OCI-LY1 (cell line): Measurements from ENCODE around the gene BTG3.

Experiments
- H2AFZ ChIP-seq: fragments of 200-600 bp; sonication (generic), shearing (Covaris generic); 2 replicates; pipeline ENCODE4 v1.6.0; 2014; ENCODE audit warnings: antibody characterized with exemption, mild to moderate bottlenecking, low read length
- H3F3A ChIP-seq: fragments of 200-600 bp; sonication (generic), shearing (Covaris generic); 2 replicates; pipeline ENCODE4 v1.6.0; 2014; ENCODE audit warnings: mild to moderate bottlenecking, antibody characterized with exemption, low read length, moderate library complexity; ENCODE audit not compliant: insufficient read depth
- H3K27ac ChIP-seq: fragments of 200-600 bp; sonication (generic); 2 replicates; pipeline ENCODE4 v1.5.1; 2014; ENCODE audit warnings: low read length, mixed run types, mild to moderate bottlenecking, low read depth; ENCODE audit not compliant: poor library complexity, severe bottlenecking
- H3K27me3 ChIP-seq: fragments of 200-600 bp; sonication (generic); 2 replicates; pipeline ENCODE4 v1.6.0; 2014; ENCODE audit warnings: antibody characterized with exemption, mild to moderate bottlenecking, low read length, moderate library complexity; ENCODE audit not compliant: insufficient read depth
- H3K36me3 ChIP-seq: fragments of 200-600 bp; sonication (generic); 2 replicates; pipeline ENCODE4 v1.6.1; 2014; ENCODE audit warnings: mild to moderate bottlenecking, antibody characterized with exemption, low read length, moderate library complexity, mixed read lengths; ENCODE audit not compliant: insufficient read depth
- H3K4me1 ChIP-seq: fragments of 200-600 bp; sonication (generic); 2 replicates; pipeline ENCODE4 v1.5.1; 2014; ENCODE audit warnings: mild to moderate bottlenecking, low read length, moderate library complexity; ENCODE audit not compliant: insufficient read depth, severe bottlenecking
- H3K4me2 ChIP-seq: fragments of 200-600 bp; sonication (generic), shearing (Covaris generic); 2 replicates; pipeline ENCODE4 v1.6.1; 2014; ENCODE audit warnings: low read length
- H3K4me3 ChIP-seq: fragments of 200-600 bp; sonication (generic); 2 replicates; pipeline ENCODE4 v1.5.1; 2014; ENCODE audit warnings: low read length, low read depth, mild to moderate bottlenecking, mixed read lengths; ENCODE audit not compliant: poor library complexity, severe bottlenecking
- H3K79me2 ChIP-seq: fragments of 200-600 bp; shearing (Covaris generic); 2 replicates; pipeline ENCODE4 v1.6.1; 2016; ENCODE audit warnings: mixed run types, low read length, mixed read lengths; ENCODE audit not compliant: insufficient read depth
- H3K9ac ChIP-seq: fragments of 200-600 bp; sonication (generic), shearing (Covaris generic); 2 replicates; pipeline ENCODE4 v1.6.1; 2014; ENCODE audit warnings: mild to moderate bottlenecking, low read length, mixed read lengths
- H3K9me2 ChIP-seq: fragments of 200-600 bp; sonication (generic), shearing (Covaris generic); 2 replicates; pipeline ENCODE4 v1.6.1; 2014; ENCODE audit warnings: low read depth, mild to moderate bottlenecking, low read length, mixed read lengths
- H3K9me3 ChIP-seq: fragments of 200-600 bp; shearing (Covaris generic); 2 replicates; pipeline ENCODE4 v1.6.1; 2014; ENCODE audit warnings: low read length, mixed read lengths
- H4K20me1 ChIP-seq: fragments of 200-600 bp; sonication (generic), shearing (Covaris generic); 2 replicates; pipeline ENCODE4 v1.6.0; 2016; ENCODE audit warnings: mild to moderate bottlenecking, low read length; ENCODE audit not compliant: insufficient read depth
- EZH2 ChIP-seq: fragments of 200-600 bp; sonication (generic), shearing (Covaris generic); IDR thresholded peaks from 2 replicates; pipeline ENCODE4 v1.8.0; 2017; ENCODE audit warnings: borderline replicate concordance, mixed run types, mild to moderate bottlenecking, antibody characterized with exemption, low read length, moderate library complexity, mixed read lengths
- TF ChIP-seq, protein P1 (sequence below): fragments of 200-600 bp; sonication (generic), shearing (Covaris generic); IDR thresholded peaks from 2 replicates; pipeline ENCODE4 v1.5.1; 2017; ENCODE audit warnings: mild to moderate bottlenecking, antibody characterized with exemption, low read length, moderate library complexity, mixed read lengths

The BTG3 gene

DNA sequence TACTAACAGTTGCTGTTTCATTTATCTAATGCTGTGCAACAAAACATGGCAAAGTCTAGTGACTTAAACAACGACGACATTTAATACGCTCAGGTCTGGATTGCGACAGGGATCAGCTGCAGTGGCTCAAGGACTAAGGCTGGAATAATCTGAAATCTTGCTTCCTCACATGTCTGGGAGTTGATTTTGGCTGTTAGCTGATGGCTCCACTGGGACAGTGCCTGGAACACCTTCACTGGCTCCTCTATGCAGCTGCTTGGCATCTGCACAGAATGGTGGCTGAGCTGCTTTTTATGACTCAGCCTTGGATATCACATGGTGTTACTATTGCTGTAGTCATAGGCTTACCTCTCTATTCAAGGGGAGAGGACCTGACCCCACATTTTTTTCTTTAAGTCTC lies 24.0 kb upstream of the BTG3 start:
- Histone ChIP-seq H3K4me3 (no peak overlapping the region), H3K9me3 (no peaks in the 10 kb centered on the region), H3K4me2 (no peak overlapping the region), H2AFZ (no peak overlapping the region), H3K27me3 (no peaks in the 10 kb centered on the region), H4K20me1 (no peaks in the 10 kb centered on the region), H3K9me2 (no peaks in the 10 kb centered on the region), H3K9ac (no peak overlapping the region), H3K4me1 (no peaks in the 10 kb centered on the region), H3K36me3 (no peaks in the 10 kb centered on the region), H3K79me2 (no peaks in the 10 kb centered on the region), H3K27ac (no peak overlapping the region), H3F3A (no peaks in the 10 kb centered on the region)
- TF ChIP-seq, protein P1, sequence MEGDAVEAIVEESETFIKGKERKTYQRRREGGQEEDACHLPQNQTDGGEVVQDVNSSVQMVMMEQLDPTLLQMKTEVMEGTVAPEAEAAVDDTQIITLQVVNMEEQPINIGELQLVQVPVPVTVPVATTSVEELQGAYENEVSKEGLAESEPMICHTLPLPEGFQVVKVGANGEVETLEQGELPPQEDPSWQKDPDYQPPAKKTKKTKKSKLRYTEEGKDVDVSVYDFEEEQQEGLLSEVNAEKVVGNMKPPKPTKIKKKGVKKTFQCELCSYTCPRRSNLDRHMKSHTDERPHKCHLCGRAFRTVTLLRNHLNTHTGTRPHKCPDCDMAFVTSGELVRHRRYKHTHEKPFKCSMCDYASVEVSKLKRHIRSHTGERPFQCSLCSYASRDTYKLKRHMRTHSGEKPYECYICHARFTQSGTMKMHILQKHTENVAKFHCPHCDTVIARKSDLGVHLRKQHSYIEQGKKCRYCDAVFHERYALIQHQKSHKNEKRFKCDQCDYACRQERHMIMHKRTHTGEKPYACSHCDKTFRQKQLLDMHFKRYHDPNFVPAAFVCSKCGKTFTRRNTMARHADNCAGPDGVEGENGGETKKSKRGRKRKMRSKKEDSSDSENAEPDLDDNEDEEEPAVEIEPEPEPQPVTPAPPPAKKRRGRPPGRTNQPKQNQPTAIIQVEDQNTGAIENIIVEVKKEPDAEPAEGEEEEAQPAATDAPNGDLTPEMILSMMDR: no peak
- no peak for TF ChIP-seq EZH2

GRCh38 chr21:17631195-17631594 lies 18.5 kb upstream of the BTG3 start:
- TF ChIP-seq EZH2: no peak
- TF ChIP-seq, protein P1: no peak
- Histone ChIP-seq H3K9me3 (no peaks in the 10 kb centered on the region), H3K79me2 (no peaks in the 10 kb centered on the region), H2AFZ (no peak overlapping the region), H3K4me3 (no peak overlapping the region), H3K27ac (no peak overlapping the region), H3K27me3 (no peaks in the 10 kb centered on the region; the same call in 1 of the 2 replicates), H3K4me1 (no peaks in the 10 kb centered on the region), H3K9me2 (no peaks in the 10 kb centered on the region), H3K36me3 (no peaks in the 10 kb centered on the region), H3F3A (no peaks in the 10 kb centered on the region), H4K20me1 (no peaks in the 10 kb centered on the region), H3K4me2 (no peak overlapping the region), H3K9ac (no peak overlapping the region)

DNA sequence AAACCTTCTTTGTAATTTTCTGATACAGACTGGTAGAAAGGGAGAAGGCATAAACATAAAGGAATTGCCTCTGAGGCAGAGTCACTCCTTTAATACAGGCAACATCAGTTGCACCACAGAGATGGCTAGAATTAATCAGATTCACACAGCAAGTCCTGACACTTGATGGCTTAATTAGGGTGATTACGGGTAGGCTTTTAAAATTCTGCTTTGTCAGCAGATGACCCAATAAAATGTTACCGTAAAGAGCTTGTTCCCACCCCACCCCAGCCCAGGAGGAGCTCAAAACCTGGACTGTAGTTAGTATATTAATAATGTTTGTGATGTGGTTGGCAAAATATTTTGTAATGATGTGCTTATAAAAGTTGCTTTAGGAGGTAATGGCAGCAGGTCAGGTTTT lies 9.3 kb upstream of the BTG3 start:
- H3K27ac ChIP-seq: no peak overlapping the region
- H4K20me1 ChIP-seq: no peaks in the 10 kb centered on the region
- H3K36me3 ChIP-seq: no peaks in the 10 kb centered on the region
- H3K27me3 ChIP-seq: no peaks in the 10 kb centered on the region
- H3K4me1 ChIP-seq: no peaks in the 10 kb centered on the region
- no peaks in the 10 kb centered on the region for H3K9me2 ChIP-seq
- H3K4me3 ChIP-seq: no peak overlapping the region
- no peaks in the 10 kb centered on the region for H3K9me3 ChIP-seq
- H3K9ac ChIP-seq: no peak overlapping the region
- TF ChIP-seq, protein P1: no peak
- no peak for TF ChIP-seq EZH2
- no peaks in the 10 kb centered on the region for H3F3A ChIP-seq
- H3K4me2 ChIP-seq: no peak overlapping the region
- no peaks in the 10 kb centered on the region for H3K79me2 ChIP-seq
- H2AFZ ChIP-seq: no peak overlapping the region
